ENCODE data around the gene FSTL1. TPM values are rescaled to one million over a fixed set of nuclear protein-coding genes. Genes with fewer than 3 reads are reported as not detected.

The FSTL1 gene
- total and polyA plus RNA-seq, 8 donors: 7.3 to 131 (median 15.1) TPM

GRCh38 chr3:120460181-120460790, 9.5 kb upstream of the FSTL1 start:
- H3K9me3 ChIP-seq: no peaks in the 10 kb centered on the region
- H3K27ac ChIP-seq: no peak overlapping the region
- FAIRE-seq (no peak), DNase-seq (no peak), ATAC-seq (no peak)
- TF ChIP-seq, protein P1, sequence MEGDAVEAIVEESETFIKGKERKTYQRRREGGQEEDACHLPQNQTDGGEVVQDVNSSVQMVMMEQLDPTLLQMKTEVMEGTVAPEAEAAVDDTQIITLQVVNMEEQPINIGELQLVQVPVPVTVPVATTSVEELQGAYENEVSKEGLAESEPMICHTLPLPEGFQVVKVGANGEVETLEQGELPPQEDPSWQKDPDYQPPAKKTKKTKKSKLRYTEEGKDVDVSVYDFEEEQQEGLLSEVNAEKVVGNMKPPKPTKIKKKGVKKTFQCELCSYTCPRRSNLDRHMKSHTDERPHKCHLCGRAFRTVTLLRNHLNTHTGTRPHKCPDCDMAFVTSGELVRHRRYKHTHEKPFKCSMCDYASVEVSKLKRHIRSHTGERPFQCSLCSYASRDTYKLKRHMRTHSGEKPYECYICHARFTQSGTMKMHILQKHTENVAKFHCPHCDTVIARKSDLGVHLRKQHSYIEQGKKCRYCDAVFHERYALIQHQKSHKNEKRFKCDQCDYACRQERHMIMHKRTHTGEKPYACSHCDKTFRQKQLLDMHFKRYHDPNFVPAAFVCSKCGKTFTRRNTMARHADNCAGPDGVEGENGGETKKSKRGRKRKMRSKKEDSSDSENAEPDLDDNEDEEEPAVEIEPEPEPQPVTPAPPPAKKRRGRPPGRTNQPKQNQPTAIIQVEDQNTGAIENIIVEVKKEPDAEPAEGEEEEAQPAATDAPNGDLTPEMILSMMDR (IDR thresholded peaks at IDR 0.05): no peak
- H3K4me3 ChIP-seq: no peak overlapping the region
- H3K36me3 ChIP-seq: no peaks in the 10 kb centered on the region
- WGBS, 2 donors: 61 to 64% methylated on average over 5 of the region's 5 CpGs
- intact Hi-C loops (cut with DNase I): no loop called here
- H3K4me1 ChIP-seq: no peaks in the 10 kb centered on the region
- no peaks in the 10 kb centered on the region for H3K27me3 ChIP-seq

- no peak for DNase-seq
- intact Hi-C loops (cut with DNase I): no loop called here
- H3K27me3 ChIP-seq: no peaks in the 10 kb centered on the region
- H3K36me3 ChIP-seq: no peaks in the 10 kb centered on the region
- WGBS, 2 donors: 67 to 73% methylated on average over 3 of the region's 3 CpGs
- TF ChIP-seq, protein P1 (IDR thresholded peaks at IDR 0.05): no peak
- ATAC-seq: no peak
- no peaks in the 10 kb centered on the region for H3K9me3 ChIP-seq
- H3K4me1 ChIP-seq: no peaks in the 10 kb centered on the region
- H3K27ac ChIP-seq: no peak overlapping the region
- FAIRE-seq: no peak
- H3K4me3 ChIP-seq: no peak overlapping the region
Measured at GRCh38 chr3:120459196-120459595, 8.4 kb upstream of the FSTL1 start.

- ATAC-seq (no peak), DNase-seq (no peak), FAIRE-seq (no peak)
- no peaks in the 10 kb centered on the region for H3K4me1 ChIP-seq
- H3K27me3 ChIP-seq: no peaks in the 10 kb centered on the region
- no peak overlapping the region for H3K27ac ChIP-seq
- H3K9me3 ChIP-seq: no peaks in the 10 kb centered on the region
- TF ChIP-seq, protein P1 (IDR thresholded peaks at IDR 0.05): no peak
- intact Hi-C loops (cut with DNase I): no loop called here
- H3K36me3 ChIP-seq: no peaks in the 10 kb centered on the region
- H3K4me3 ChIP-seq: no peak overlapping the region
Measured at GRCh38 chr3:120457827-120458226, 7.0 kb upstream of the FSTL1 start.

- no peak for FAIRE-seq
- Histone ChIP-seq H3K27me3 (no peaks in the 10 kb centered on the region), H3K27ac (no peak overlapping the region), H3K4me1 (peaks cover 0 to 7% (median 5%) of the 10 kb centered on the region in 3 donors), H3K36me3 (no peaks in the 10 kb centered on the region), H3K9me3 (no peaks in the 10 kb centered on the region), H3K4me3 (no peak overlapping the region)
- TF ChIP-seq, protein P1 (IDR thresholded peaks at IDR 0.05): no peak
- DNase-seq: no peak
- 68 to 82% methylated on average over 1 of the region's 1 CpG for WGBS, 2 donors
- intact Hi-C loops (cut with DNase I): no loop called here
- no peak for ATAC-seq
Measured at GRCh38 chr3:120454076-120454689, 3.4 kb upstream of the FSTL1 start.

GRCh38 chr3:120452816-120453215, 2.0 kb upstream of the FSTL1 start:
- intact Hi-C loops (cut with DNase I): no loop called here
- DNase-seq (no peak), ATAC-seq (no peak), FAIRE-seq (no peak)
- Histone ChIP-seq H3K36me3 (no peaks in the 10 kb centered on the region), H3K4me3 (no peak overlapping the region), H3K27me3 (peaks cover 0 to 5% (median 0%) of the 10 kb centered on the region in 4 donors), H3K27ac (no peak overlapping the region), H3K9me3 (no peaks in the 10 kb centered on the region), H3K4me1 (peaks cover 0 to 16% (median 5%) of the 10 kb centered on the region in 3 donors)
- WGBS, 2 donors: 73 to 77% methylated on average over 4 of the region's 4 CpGs
- TF ChIP-seq, protein P1 (IDR thresholded peaks at IDR 0.05): no peak
